Trophoblast cell (in vitro differentiated cells and primary cell): ENCODE measurements around the gene ZCCHC4.

Source experiments
- DNase-seq, 2 donors: peaks; one replicate each; pipeline ENCODE4 v3.0.0-alpha.2; 2016
- H2AFZ ChIP-seq: 2 replicates; pipeline ENCODE4 v1.6.1; 2013; ENCODE audit warnings: low read length, moderate library complexity, mild to moderate bottlenecking; ENCODE audit not compliant: insufficient read depth, poor library complexity
- H2AK5ac ChIP-seq: 2 replicates; pipeline ENCODE4 v1.6.1; 2013; ENCODE audit warnings: mild to moderate bottlenecking, low read length
- H2BK120ac ChIP-seq: 2 replicates; pipeline ENCODE4 v1.6.1; 2013; ENCODE audit warnings: low read length, mild to moderate bottlenecking, moderate library complexity; ENCODE audit not compliant: insufficient read depth, poor library complexity
- H2BK12ac ChIP-seq: 2 replicates; pipeline ENCODE4 v1.6.1; 2013; ENCODE audit warnings: mild to moderate bottlenecking, low read length, moderate library complexity
- H2BK5ac ChIP-seq: 2 replicates; pipeline ENCODE4 v1.6.1; 2013; ENCODE audit warnings: low read length, low read depth, moderate library complexity, mild to moderate bottlenecking; ENCODE audit not compliant: poor library complexity
- H3K14ac ChIP-seq: 2 replicates; pipeline ENCODE4 v1.6.1; 2013; ENCODE audit warnings: mild to moderate bottlenecking, low read length
- H3K18ac ChIP-seq: 2 replicates; pipeline ENCODE4 v1.6.1; 2013; ENCODE audit warnings: mild to moderate bottlenecking, low read length
- H3K23ac ChIP-seq: 2 replicates; pipeline ENCODE4 v1.6.1; 2013; ENCODE audit warnings: low read length
- H3K27ac ChIP-seq: 2 replicates; pipeline ENCODE4 v1.5.1; 2013; ENCODE audit warnings: low read depth, mild to moderate bottlenecking, inconsistent platforms, low read length, moderate library complexity
- H3K27me3 ChIP-seq: 2 replicates; pipeline ENCODE4 v1.6.1; 2013; ENCODE audit warnings: inconsistent platforms, mild to moderate bottlenecking, low read length, moderate library complexity; ENCODE audit not compliant: insufficient read depth
- H3K36me3 ChIP-seq, 2 experiments: 1 replicate in 1 of 2; 2 replicates in 1 of 2; pipeline ENCODE4 v1.6.1; 2013; ENCODE audit warnings: low read length in 2 of 2, mild to moderate bottlenecking in 2 of 2, moderate library complexity in 1 of 2; ENCODE audit not compliant: insufficient read depth in 2 of 2, control insufficient read depth in 1 of 2
- H3K4ac ChIP-seq: 2 replicates; pipeline ENCODE4 v1.6.1; 2013; ENCODE audit warnings: low read depth, mild to moderate bottlenecking, low read length, moderate library complexity
- H3K4me1 ChIP-seq, 2 experiments: 1 replicate in 1 of 2; 2 replicates in 1 of 2; pipeline ENCODE4 v1.6.1; 2013; ENCODE audit warnings: low read length in 2 of 2, mild to moderate bottlenecking in 2 of 2, moderate library complexity in 1 of 2; ENCODE audit not compliant: insufficient read depth in 2 of 2, control insufficient read depth in 1 of 2
- H3K4me2 ChIP-seq: 2 replicates; pipeline ENCODE4 v1.6.1; 2013; ENCODE audit warnings: inconsistent platforms, mild to moderate bottlenecking, low read length, moderate library complexity
- H3K4me3 ChIP-seq: 2 replicates; pipeline ENCODE4 v1.5.1; 2013; ENCODE audit warnings: mild to moderate bottlenecking, low read depth, low read length, inconsistent platforms
- H3K79me1 ChIP-seq: one replicate; pipeline ENCODE4 v1.6.1; 2013; ENCODE audit warnings: low read length
- H3K79me2 ChIP-seq: 2 replicates; pipeline ENCODE4 v1.6.1; 2013; ENCODE audit warnings: low read length, mild to moderate bottlenecking; ENCODE audit not compliant: control insufficient read depth, insufficient read depth, poor library complexity
- H3K9ac ChIP-seq: 2 replicates; pipeline ENCODE4 v1.6.1; 2013; ENCODE audit warnings: mild to moderate bottlenecking, low read length
- H3K9me3 ChIP-seq: 2 replicates; pipeline ENCODE4 v1.6.1; 2013; ENCODE audit warnings: low read depth, mild to moderate bottlenecking, control low read depth, inconsistent platforms, low read length; ENCODE audit not compliant: insufficient read depth
- H4K12ac ChIP-seq: 2 replicates; pipeline ENCODE4 v1.6.1; 2013; ENCODE audit warnings: low read depth, mild to moderate bottlenecking, low read length, moderate library complexity
- H4K8ac ChIP-seq: 2 replicates; pipeline ENCODE4 v1.6.1; 2013; ENCODE audit warnings: low read depth, mild to moderate bottlenecking, low read length, moderate library complexity
- H4K91ac ChIP-seq: one replicate; pipeline ENCODE4 v1.6.1; 2013; ENCODE audit warnings: low read depth, mild to moderate bottlenecking, low read length, moderate library complexity
- WGBS: extraction: QIAGEN DNeasy Blood & Tissue Kit; methylation state at CpG from one replicate; pipeline ENCODE4 v1.1.7; 2013; ENCODE audit warnings: missing lambda C conversion rate; ENCODE audit not compliant: insufficient read length, insufficient coverage; ENCODE audit errors: extremely low coverage; 5-methylcytosine and 5-hydroxymethylcytosine counted together

Gene ZCCHC4

GRCh38 chr4:25401066-25401465, 88.5 kb downstream of the ZCCHC4 start:
- Histone ChIP-seq H3K23ac (no peak overlapping the region), H2BK120ac (no peak overlapping the region), H3K4ac (no peak overlapping the region), H2AFZ (no peak overlapping the region), H2BK5ac (no peak overlapping the region), H4K12ac (no peak overlapping the region), H3K36me3 (peaks cover 8 to 23% of the 10 kb centered on the region in 2 experiments), H4K91ac (no peak overlapping the region), H3K27ac (no peak overlapping the region), H3K79me1 (no peaks in the 10 kb centered on the region), H3K9ac (no peak overlapping the region), H3K9me3 (peaks cover 4% of the 10 kb centered on the region), H3K18ac (no peak overlapping the region), H3K4me2 (no peak overlapping the region), H3K79me2 (no peaks in the 10 kb centered on the region), H3K4me3 (no peak overlapping the region), H4K8ac (no peak overlapping the region), H2AK5ac (no peak overlapping the region), H3K14ac (no peak overlapping the region), H3K27me3 (no peaks in the 10 kb centered on the region), H2BK12ac (no peak overlapping the region), H3K4me1 (no peaks in the 10 kb centered on the region)
- no peak for DNase-seq
- no CpG with 5 or more reads among the region's 3 CpGs for WGBS

GRCh38 chr4:25402521-25402920, 89.9 kb downstream of the ZCCHC4 start:
- H3K14ac ChIP-seq = no peak overlapping the region
- no peak overlapping the region for H4K91ac ChIP-seq
- H3K4me3 ChIP-seq = no peak overlapping the region
- H4K12ac ChIP-seq = no peak overlapping the region
- H3K4ac ChIP-seq = no peak overlapping the region
- no peak overlapping the region for H3K27ac ChIP-seq
- no peak overlapping the region for H2BK5ac ChIP-seq
- no peak overlapping the region for H3K9ac ChIP-seq
- no peak overlapping the region for H2BK120ac ChIP-seq
- DNase-seq = no peak
- no peaks in the 10 kb centered on the region for H3K79me2 ChIP-seq
- no peaks in the 10 kb centered on the region for H3K4me1 ChIP-seq
- no peak overlapping the region for H4K8ac ChIP-seq
- peaks cover 7 to 20% of the 10 kb centered on the region in 2 experiments for H3K36me3 ChIP-seq
- H2AK5ac ChIP-seq = no peak overlapping the region
- H2AFZ ChIP-seq = no peak overlapping the region
- no peak overlapping the region for H3K23ac ChIP-seq
- H2BK12ac ChIP-seq = no peak overlapping the region
- no peaks in the 10 kb centered on the region for H3K27me3 ChIP-seq
- no peaks in the 10 kb centered on the region for H3K79me1 ChIP-seq
- H3K18ac ChIP-seq = no peak overlapping the region
- no peak overlapping the region for H3K4me2 ChIP-seq
- H3K9me3 ChIP-seq = peaks cover 1% of the 10 kb centered on the region
- WGBS = no CpG with 5 or more reads among the region's 1 CpG

DNA sequence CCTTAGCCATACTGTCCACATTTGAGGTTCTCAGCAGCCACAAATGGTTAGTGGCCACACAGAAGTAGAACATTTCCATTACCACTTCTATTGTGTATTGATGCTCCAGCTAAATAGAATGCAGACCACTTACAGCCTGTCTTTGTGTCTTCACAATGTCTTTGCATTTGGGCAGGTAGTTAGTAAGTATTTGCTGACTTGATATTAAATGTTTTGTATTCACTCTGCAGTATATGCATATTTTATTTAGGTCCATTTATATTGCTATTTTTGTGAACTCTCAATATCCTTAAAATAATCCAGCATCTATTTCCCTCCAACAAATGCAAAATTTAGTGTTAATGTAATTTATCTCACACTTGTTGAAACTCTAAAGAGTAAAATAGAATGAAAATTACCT, 91.1 kb downstream of the ZCCHC4 start:
- peaks cover 1% of the 10 kb centered on the region for H3K9me3 ChIP-seq
- H4K91ac ChIP-seq = no peak overlapping the region
- H3K79me1 ChIP-seq = no peaks in the 10 kb centered on the region
- no peak overlapping the region for H3K27ac ChIP-seq
- no peaks in the 10 kb centered on the region for H3K4me1 ChIP-seq
- H2BK12ac ChIP-seq = no peak overlapping the region
- no peak overlapping the region for H2AK5ac ChIP-seq
- H2BK5ac ChIP-seq = no peak overlapping the region
- H4K8ac ChIP-seq = no peak overlapping the region
- no peak overlapping the region for H3K4ac ChIP-seq
- H3K23ac ChIP-seq = no peak overlapping the region
- H3K27me3 ChIP-seq = no peaks in the 10 kb centered on the region
- no peak overlapping the region for H2AFZ ChIP-seq
- H4K12ac ChIP-seq = no peak overlapping the region
- no peak overlapping the region for H3K14ac ChIP-seq
- no peak overlapping the region for H2BK120ac ChIP-seq
- no peaks in the 10 kb centered on the region for H3K79me2 ChIP-seq
- no peak overlapping the region for H3K4me2 ChIP-seq
- no peak overlapping the region for H3K18ac ChIP-seq
- peaks cover 8 to 20% of the 10 kb centered on the region in 2 experiments for H3K36me3 ChIP-seq
- no peak for DNase-seq
- H3K4me3 ChIP-seq = no peak overlapping the region
- no peak overlapping the region for H3K9ac ChIP-seq

- Histone ChIP-seq H2AK5ac (no peak overlapping the region), H3K27ac (no peak overlapping the region), H3K79me1 (no peaks in the 10 kb centered on the region), H3K18ac (no peak overlapping the region), H3K14ac (no peak overlapping the region), H3K23ac (no peak overlapping the region), H2BK12ac (no peak overlapping the region), H3K79me2 (no peaks in the 10 kb centered on the region), H3K9me3 (peaks cover under 1% of the 10 kb centered on the region), H2BK120ac (no peak overlapping the region), H3K36me3 (peaks cover 6 to 14% of the 10 kb centered on the region in 2 experiments), H3K4me2 (no peak overlapping the region), H3K27me3 (no peaks in the 10 kb centered on the region), H4K91ac (no peak overlapping the region), H3K9ac (no peak overlapping the region), H3K4me3 (no peak overlapping the region), H4K8ac (no peak overlapping the region), H2BK5ac (no peak overlapping the region), H2AFZ (no peak overlapping the region), H3K4me1 (no peaks in the 10 kb centered on the region), H3K4ac (no peak overlapping the region), H4K12ac (no peak overlapping the region)
- DNase-seq = no peak
- no CpG with 5 or more reads among the region's 2 CpGs for WGBS
Observed at GRCh38 chr4:25405453-25405852, 92.9 kb downstream of the ZCCHC4 start.
